Measurements from ENCODE around the gene MARCHF6.
"Not testable (repeated sequence)": the region's sequence is repeated elsewhere in the genome, so short reads cannot be mapped to it uniquely, and the experiment has no call there.

- TF ChIP-seq POLR2AphosphoS5 (IDR thresholded peaks at IDR 0.05; ENCODE audit: low read depth, low read length); TAF1 (IDR thresholded peaks at IDR 0.05; ENCODE audit: borderline replicate concordance, low read depth, low read length); POLR2A (IDR thresholded peaks at IDR 0.05; ENCODE audit: low read depth, low read length): not testable (repeated sequence)
Observed at GRCh38 chr5:10310835-10311570, 42.5 kb upstream of the MARCHF6 start.
